HFFc6 (cell line): ENCODE data around the gene KLHL29. TPM values are rescaled to one million over a fixed set of nuclear protein-coding genes. Genes with fewer than 3 reads are reported as not detected.

Experiments used
- DNase-seq: peaks from one replicate; pipeline ENCODE4 v3.0.0-alpha.2; 2018
- H3K27ac Mint-ChIP-seq: 2 replicates; pipeline ENCODE4 v1.8.0; 2020; ENCODE audit warnings: mild to moderate bottlenecking, mixed read lengths
- H3K27me3 Mint-ChIP-seq: 2 replicates; pipeline ENCODE4 v1.8.0; 2021; ENCODE audit warnings: mild to moderate bottlenecking, moderate library complexity, mixed read lengths; ENCODE audit not compliant: insufficient read depth
- H3K36me3 Mint-ChIP-seq: 2 replicates; pipeline ENCODE4 v1.8.0; 2021; ENCODE audit warnings: low read depth, mixed read lengths
- H3K4me1 Mint-ChIP-seq: 2 replicates; pipeline ENCODE4 v1.8.0; 2020; ENCODE audit warnings: low read depth, mixed read lengths
- H3K4me3 Mint-ChIP-seq: 2 replicates; pipeline ENCODE4 v1.8.0; 2020; ENCODE audit warnings: mild to moderate bottlenecking, moderate library complexity, mixed read lengths
- H3K9me3 Mint-ChIP-seq: 2 replicates; pipeline ENCODE4 v1.8.0; 2020; ENCODE audit warnings: mild to moderate bottlenecking, mixed read lengths
- total RNA-seq, 6 experiments: library from RNA; stranded (reverse); fragmentation: NEBNext Ultra II Directional; extraction: Animal tissue kit (Norgen Biotek cat#: 25700); gene quantifications; 2 replicates in 1 of 6; 3 replicates in 5 of 6; pipeline ENCODE4 v1.2.3, GENCODE V29; 2021
- TF ChIP-seq, protein P1 (sequence below): fragments of 200-600 bp; sonication (generic); IDR thresholded peaks from 2 replicates; pipeline ENCODE4 v1.5.0; 2021; ENCODE audit warnings: antibody characterized with exemption, mild to moderate bottlenecking

The KLHL29 gene
- total RNA-seq, 6 experiments from 2014 or later: 7.4 to 9.7 (median 8.6) TPM

DNA sequence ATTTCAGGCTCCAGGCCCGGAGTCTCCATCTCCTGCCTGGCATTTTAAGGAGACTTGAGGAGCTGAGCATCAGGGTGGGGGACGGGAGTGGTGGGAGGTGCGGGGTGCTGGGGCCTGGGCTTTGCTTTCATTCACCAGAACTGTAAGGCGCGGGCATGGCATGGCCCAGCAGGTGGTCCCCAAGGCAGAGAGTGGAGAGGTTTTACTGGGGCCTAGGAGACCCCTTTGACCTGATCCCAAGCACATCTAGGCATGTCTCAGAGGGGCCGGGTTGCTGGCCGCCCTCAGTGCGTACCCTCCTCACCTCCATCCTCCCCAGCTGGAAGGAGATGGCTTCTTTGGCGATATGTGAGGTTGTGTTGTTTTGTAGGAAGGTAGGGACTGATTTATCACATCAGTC is 172.5 kb downstream of the KLHL29 start:
- TF ChIP-seq, protein P1, sequence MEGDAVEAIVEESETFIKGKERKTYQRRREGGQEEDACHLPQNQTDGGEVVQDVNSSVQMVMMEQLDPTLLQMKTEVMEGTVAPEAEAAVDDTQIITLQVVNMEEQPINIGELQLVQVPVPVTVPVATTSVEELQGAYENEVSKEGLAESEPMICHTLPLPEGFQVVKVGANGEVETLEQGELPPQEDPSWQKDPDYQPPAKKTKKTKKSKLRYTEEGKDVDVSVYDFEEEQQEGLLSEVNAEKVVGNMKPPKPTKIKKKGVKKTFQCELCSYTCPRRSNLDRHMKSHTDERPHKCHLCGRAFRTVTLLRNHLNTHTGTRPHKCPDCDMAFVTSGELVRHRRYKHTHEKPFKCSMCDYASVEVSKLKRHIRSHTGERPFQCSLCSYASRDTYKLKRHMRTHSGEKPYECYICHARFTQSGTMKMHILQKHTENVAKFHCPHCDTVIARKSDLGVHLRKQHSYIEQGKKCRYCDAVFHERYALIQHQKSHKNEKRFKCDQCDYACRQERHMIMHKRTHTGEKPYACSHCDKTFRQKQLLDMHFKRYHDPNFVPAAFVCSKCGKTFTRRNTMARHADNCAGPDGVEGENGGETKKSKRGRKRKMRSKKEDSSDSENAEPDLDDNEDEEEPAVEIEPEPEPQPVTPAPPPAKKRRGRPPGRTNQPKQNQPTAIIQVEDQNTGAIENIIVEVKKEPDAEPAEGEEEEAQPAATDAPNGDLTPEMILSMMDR: no peak
- Mint-ChIP-seq H3K9me3 (no peaks in the 10 kb centered on the region), H3K27me3 (no peaks in the 10 kb centered on the region; the same call in 1 of the 2 replicates), H3K4me1 (no peaks in the 10 kb centered on the region; the same call in 1 of the 2 replicates), H3K4me3 (no peak overlapping the region), H3K27ac (no peak overlapping the region; the same call in 1 of the 2 replicates), H3K36me3 (no peaks in the 10 kb centered on the region)
- DNase-seq: no peak

DNA sequence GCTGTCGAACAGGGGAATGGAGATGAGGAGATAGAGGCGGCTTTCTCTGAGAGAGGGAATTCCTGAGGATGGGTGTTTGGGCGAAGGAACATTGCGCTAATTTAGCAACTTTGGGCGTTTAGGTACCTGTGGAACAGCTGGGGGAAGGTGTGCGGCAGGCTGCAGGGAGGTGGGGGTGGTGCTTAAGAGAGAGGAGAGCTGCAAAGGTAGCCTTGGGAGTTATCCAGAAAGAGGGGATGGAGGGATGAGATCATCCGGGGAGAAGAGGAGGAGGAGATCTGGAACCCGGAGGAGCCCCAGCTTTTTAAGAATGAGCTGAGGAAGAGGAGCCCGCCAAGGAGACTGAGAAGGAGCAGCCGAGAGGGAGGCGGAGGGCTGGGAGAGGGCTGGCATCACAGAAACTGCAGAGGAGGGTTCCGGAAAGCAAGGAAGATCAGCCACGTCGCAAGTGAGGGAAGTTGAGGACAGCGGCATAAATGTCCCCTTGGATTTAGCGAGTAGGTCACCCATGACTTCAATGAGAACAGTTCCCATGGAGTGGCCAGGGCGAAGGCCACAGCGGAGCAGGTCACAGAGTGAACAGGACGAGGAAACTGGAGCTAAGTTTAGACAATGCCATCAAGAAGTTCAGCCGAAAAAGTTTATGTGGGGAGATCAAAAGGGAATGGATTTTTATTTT is 174.7 kb downstream of the KLHL29 start:
- DNase-seq: no peak
- no peak overlapping the region for H3K4me3 Mint-ChIP-seq
- no peak overlapping the region for H3K27ac Mint-ChIP-seq
- H3K9me3 Mint-ChIP-seq: no peaks in the 10 kb centered on the region
- no peaks in the 10 kb centered on the region for H3K36me3 Mint-ChIP-seq
- peaks cover 6% of the 10 kb centered on the region for H3K27me3 Mint-ChIP-seq
- TF ChIP-seq, protein P1: no peak
- H3K4me1 Mint-ChIP-seq: peaks cover 16% of the 10 kb centered on the region

DNA sequence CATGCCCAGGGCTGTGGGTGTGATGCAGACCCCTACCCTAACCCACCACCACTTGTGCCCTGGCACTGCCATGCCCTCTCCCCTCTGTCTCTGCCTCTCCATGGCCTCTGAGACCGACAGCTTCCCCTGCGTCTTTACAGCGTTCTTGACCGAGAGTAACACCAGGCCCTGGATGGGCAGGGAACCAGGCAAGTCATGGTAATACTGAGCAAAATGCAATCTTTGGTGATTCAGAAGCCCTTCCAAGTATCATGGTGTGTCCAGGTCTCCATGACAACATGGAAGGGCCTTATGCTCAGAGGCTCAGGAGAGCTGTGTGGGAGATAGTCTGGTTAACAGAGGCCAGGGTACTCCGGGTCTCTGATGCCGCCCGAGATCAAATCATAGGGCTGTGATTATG is 176.1 kb downstream of the KLHL29 start:
- TF ChIP-seq, protein P1: no peak
- no peak for DNase-seq
- Mint-ChIP-seq H3K27me3 (peaks cover 6% of the 10 kb centered on the region), H3K36me3 (no peaks in the 10 kb centered on the region), H3K4me1 (peaks cover 24% of the 10 kb centered on the region), H3K27ac (no peak overlapping the region), H3K4me3 (no peak overlapping the region), H3K9me3 (no peaks in the 10 kb centered on the region)

DNA sequence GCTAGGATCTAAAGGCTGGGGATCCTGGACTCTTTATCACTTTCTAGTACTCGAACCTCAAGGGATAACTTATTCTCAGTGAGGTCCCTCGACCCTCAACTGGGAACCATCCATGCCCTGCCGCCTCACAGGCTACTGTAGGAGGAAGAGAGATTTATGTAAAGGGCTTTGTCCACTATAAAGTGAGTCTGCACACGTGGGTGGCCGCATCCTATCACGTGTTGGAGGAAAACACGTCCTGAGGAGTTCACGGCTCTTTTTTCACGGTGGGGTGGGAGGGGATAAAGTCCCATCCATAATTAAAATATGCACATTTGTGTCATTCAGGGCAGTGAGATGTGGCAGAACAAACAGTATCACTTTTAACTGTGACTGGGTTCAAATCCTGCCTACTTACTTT is 176.6 kb downstream of the KLHL29 start:
- TF ChIP-seq, protein P1: no peak
- H3K4me3 Mint-ChIP-seq: no peak overlapping the region
- H3K27me3 Mint-ChIP-seq: peaks cover 6% of the 10 kb centered on the region
- peaks cover 28% of the 10 kb centered on the region for H3K4me1 Mint-ChIP-seq
- no peak for DNase-seq
- H3K27ac Mint-ChIP-seq: no peak overlapping the region
- H3K36me3 Mint-ChIP-seq: no peaks in the 10 kb centered on the region
- H3K9me3 Mint-ChIP-seq: no peaks in the 10 kb centered on the region

DNA sequence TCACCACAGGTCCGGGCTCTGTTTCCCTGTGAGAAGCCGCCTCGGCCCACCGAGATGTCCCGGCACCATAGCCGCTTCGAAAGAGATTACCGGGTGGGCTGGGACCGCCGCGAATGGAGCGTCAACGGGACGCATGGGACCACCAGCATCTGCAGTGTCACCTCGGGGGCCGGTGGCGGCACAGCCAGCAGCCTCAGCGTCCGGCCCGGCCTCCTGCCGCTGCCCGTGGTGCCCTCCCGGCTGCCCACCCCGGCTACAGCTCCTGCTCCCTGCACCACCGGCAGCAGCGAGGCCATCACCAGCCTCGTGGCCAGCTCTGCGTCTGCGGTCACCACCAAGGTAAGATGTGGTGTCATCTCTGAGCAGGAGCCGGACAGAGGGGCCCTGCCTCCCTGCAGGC is 177.2 kb downstream of the KLHL29 start:
- Mint-ChIP-seq H3K27me3 (peaks cover 6% of the 10 kb centered on the region), H3K4me3 (no peak overlapping the region), H3K9me3 (no peaks in the 10 kb centered on the region), H3K27ac (no peak overlapping the region), H3K36me3 (no peaks in the 10 kb centered on the region), H3K4me1 (peaks cover 34% of the 10 kb centered on the region)
- no peak for DNase-seq
- TF ChIP-seq, protein P1: no peak
